ENCODE data around the gene POLR2J.
"Not testable (repeated sequence)": the region's sequence is repeated elsewhere in the genome, so short reads cannot be mapped to it uniquely, and the experiment has no call there.

POLR2J gene

DNA sequence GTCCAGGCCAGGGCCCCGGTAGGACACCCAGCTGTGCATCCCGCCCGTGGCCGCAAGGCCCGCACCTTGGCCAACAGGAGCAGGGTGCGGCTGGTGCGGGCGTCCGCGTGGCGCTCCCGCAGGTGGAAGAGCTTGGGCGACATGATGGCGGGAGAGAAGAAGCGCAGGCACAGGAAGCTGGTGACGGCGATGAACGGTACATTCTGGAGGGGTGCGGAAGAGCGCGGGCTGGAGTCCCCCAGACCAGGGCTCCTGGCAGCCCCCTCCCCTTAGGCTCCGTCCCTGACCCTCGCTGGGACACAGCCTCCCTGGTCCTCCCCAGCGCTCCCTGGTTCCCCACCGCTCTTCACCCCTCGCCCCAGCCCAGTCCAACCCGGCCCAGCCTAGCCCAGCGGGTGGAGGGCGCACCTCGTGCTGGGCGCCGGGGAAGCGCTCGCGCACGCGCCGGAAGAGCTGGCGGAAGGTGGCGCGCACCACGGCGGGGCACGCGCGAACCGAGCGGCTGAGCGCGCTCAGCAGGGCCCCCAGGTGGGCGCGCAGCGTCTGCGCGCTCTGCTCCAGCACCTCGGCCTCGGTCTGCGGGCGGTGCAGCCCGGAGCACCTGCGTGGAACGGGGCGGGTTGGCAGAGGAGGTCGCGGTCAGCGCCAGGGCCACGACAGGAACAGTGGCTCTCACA, 15.9 kb upstream of the POLR2J start:
- DNase-seq = not testable (repeated sequence)

GRCh38 chr7:102494026-102494425, 15.3 kb upstream of the POLR2J start:
- not testable (repeated sequence) for DNase-seq

GRCh38 chr7:102493220-102493935, 14.7 kb upstream of the POLR2J start:
- not testable (repeated sequence) for DNase-seq

DNA sequence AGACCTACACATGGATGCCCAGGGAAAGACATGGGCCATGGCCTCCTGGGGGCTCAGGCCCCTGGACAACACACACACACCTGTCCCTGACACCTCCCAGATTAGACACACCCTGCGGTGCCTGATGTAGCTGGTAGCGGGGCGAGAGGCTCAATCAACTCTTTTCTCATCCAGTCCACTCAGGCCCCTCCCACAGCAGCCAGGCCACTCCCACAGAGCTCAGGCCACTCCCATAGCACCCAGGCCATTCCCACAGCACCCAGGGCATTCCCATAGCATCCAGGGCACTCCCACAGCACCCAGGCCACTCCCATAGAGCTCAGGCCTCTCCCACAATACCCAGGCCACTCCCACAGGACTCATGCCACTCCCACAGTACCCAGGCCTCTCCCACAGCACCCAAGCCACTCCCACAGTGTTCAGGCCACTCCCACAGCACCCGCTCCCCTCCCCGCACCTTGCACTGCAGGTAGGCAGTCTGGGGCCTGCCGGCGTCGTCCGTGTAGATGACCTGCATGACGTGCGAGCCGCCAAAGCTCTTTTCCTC, 11.9 kb upstream of the POLR2J start:
- DNase-seq = not testable (repeated sequence)

DNA sequence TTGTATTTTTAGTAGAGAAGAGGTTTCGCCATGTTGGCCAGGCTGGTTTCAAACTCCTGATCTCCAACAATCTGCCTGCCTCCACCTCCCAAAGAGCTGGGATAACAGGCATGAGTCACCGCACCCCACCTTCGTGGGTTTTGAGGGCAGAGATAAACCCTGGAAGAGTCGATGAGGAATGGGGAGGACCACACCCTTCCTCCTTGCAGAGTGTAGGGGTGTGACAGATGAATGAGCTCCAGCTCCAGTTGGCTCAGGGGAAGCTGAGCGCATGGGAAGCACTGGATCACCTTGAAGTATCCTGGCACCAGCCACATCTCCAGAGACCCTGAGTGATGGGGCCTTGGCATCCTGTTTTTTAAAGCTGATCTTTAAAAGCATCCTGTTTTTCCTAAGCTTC, 5.6 kb upstream of the POLR2J start:
- DNase-seq = not testable (repeated sequence)

DNA sequence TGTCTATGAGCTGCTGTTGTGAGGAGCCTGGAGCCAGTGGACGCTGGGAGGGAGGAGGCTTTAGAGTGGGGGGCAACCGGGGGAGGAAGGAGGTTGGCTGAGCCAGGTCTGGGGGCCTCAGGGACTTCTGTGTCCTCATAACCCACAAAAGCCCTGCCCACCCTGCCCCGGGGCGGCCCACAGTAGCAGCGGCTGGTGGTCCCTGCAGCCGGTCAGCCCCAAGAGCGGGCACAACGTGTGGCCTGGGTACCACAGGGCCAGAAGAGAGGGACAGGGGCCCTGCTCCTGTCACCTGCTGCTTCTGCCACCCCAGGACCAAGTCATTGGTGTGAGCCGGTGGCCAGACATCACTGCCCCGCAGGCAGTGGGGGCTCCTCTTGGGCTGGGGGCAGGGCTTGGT, 3.2 kb upstream of the POLR2J start:
- DNase-seq = not testable (repeated sequence)

- DNase-seq = not testable (repeated sequence)
Observed at GRCh38 chr7:102479982-102480637, 1.4 kb upstream of the POLR2J start.

DNA sequence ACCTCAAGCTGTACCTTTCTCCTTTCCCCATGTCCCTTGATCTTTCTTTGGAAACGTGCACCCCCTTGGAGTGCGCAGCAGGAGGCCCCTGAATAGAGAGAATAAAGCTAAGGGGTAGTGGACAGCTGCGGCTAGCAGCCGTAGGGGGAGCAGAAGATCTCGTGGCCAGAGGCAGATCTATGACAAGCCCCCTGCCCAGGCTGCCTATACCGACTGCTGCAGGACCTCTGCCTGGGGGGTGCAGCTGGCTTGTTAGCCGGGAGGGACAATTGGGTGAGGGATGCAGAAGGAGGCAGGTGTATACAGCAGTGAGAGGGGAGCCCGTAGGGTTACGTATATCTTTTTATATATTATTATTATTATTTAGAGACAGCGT, 475 bp upstream of the POLR2J start:
- not testable (repeated sequence) for DNase-seq

GRCh38 chr7:102474736-102475435, 3.8 kb downstream of the POLR2J start:
- not testable (repeated sequence) for DNase-seq

DNA sequence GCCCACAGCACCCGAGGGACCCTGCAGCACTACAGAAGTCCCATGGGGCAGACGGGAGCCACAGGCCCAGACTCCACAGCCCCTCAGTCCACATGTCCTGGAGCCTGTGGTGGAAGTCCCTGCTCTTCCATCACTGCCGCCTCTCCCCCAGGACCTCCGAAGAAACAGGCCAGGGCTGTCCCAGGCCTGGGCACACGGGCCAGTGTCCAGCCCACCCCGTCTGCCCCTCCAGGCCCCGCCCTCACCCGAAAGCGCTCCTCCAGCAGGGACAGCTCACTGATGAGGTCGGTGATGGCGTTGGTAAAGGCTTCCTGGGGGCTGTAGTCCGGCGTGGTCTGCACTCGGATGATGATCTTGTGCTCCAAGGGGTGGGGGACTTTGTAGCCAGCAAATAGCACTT, 4.6 kb downstream of the POLR2J start:
- DNase-seq = not testable (repeated sequence)

GRCh38 chr7:102473271-102473991, 5.3 kb downstream of the POLR2J start:
- no peak for DNase-seq

- no peak for DNase-seq
Observed at GRCh38 chr7:102472126-102473041, 6.3 kb downstream of the POLR2J start.

DNA sequence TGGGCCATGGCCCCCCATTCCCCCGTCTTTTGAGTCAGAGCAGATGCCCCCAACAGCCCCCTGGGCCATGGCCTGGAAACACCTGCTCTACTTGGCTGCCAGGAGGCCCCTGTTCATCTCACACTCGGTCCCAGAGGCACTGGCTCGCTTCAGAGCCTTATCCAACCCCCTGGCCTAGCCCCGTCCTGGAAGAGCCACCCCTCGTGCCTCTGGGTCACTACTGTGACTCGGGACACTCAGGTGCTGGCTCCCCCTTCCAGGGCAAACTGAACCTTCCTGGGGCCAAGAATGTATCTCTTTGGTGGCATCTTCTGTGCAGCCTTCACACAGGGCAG, 7.0 kb downstream of the POLR2J start:
- no peak for DNase-seq

DNA sequence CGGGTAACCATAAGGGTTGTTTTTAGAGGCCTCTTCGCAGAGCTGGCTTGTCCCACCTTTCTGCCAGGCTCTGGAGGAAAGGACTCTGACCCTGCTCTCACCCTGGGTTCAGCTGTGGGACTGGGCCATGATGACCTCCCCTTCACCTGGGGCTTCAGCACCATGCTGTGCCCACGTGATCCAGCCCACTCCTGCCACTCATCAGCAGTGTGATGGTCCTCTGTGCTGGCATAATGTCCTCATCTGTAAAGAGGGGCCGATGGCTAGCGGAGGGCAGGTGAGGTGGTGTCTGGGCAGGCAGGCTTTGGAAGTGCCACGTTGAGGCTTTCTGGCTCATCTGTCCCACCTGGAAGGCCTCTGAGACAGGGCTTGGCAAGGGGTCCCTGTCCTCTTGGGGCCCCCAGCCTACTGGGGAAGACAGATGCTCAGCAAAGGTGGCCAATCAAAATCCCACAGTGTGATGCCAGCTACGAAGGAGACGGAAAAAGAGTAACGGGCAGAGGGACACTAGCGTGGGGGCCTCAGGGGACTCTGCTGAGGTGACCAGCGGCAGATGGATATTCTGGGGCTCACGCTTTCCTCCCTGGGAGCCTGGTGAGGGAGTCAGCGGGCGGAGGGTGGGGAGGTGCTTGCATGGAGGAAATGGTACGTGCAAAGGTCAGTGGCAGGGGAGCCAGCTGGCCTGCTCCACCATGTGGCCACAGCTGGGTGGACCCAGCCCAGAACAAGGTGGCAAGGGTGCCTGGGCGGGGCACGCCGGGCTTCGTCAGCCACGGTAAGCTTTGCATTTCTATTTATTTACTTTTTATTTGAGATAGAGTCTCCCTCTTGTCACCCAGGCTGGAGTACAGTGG, 8.5 kb downstream of the POLR2J start:
- no peak for DNase-seq

DNA sequence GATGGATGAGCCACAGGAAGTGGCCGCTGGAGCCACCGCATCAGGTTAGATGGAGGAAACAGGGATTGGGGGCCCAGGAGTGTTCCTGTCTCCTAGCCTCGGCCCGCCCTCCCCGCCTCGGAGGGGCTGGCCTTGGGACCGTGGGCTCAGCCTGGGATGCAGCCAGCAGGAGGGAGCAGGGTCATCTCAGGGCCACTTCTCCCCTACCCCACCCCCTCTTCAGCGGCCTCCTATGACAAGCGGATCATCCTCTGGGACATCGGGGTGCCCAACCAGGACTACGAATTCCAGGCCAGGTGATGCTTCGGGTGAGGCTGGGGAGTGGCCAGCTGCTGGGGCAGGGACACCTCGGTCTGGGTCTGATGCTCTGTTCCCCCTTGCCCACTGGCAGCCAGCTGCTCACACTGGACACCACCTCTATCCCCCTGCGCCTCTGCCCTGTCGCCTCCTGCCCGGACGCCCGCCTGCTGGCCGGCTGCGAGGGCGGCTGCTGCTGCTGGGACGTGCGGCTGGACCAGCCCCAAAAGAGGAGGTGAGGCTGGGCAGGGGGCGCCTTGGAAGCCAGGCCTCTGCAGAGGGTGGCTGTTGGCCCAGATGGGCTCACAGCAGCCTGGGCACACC, 9.3 kb downstream of the POLR2J start:
- no peak for DNase-seq

- no peak for DNase-seq
Observed at GRCh38 chr7:102468478-102469350, 10.0 kb downstream of the POLR2J start.

- no peak for DNase-seq
Observed at GRCh38 chr7:102467581-102468477, 10.9 kb downstream of the POLR2J start.

DNA sequence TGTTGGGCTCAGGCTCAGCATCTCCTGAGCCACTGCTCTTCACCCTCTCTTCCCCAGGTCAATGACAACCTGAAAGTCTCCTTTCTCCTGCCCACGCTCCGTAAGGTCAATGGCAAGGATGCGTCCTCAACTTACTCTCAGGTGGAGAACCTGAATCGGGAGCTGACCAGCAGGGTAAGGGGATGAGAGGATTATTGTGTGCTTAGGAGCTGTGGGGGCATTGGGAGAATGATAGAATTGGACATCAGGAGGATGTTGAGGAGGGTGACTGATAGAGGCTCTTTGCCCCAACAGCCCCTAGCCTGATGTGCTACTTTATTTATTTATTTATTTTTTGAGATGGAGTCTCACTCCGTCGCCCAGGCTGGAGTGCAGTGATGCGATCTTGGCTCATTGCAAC, 12.6 kb downstream of the POLR2J start:
- no peak for DNase-seq

Measured in NCI-H526 treated with DMSO at 0.1 percent for 48 hours (cell line).